Adrenal gland (tissue), 12 donors: ENCODE results near the gene YWHAQ. TPM values are rescaled to one million over a fixed set of nuclear protein-coding genes. Genes with fewer than 3 reads are reported as not detected.

Source experiments
- DNase-seq, 7 donors: peaks; one replicate each; pipeline ENCODE4 v3.0.0-alpha.2; 2019 to 2020
- H3K27ac ChIP-seq, 5 donors: fragments of 200-600 bp; sonication (generic) in 4 of 5; 1 replicate in 3 of 5; 2 replicates in 2 of 5; pipeline versions ENCODE4 v1.5.1 to v1.8.0; 2016 to 2020; ENCODE audit warnings: mild to moderate bottlenecking in 1 of 5
- H3K27me3 ChIP-seq: fragments of 200-600 bp; 2 replicates; pipeline ENCODE4 v1.8.0; 2021
- H3K36me3 ChIP-seq, 2 donors: fragments of 200-600 bp; replicated peaks in 1 of 2; 1 replicate in 1 of 2; 2 replicates in 1 of 2; pipeline versions ENCODE4 v1.5.1 to v1.8.0; 2018 to 2022
- H3K4me1 ChIP-seq, 2 donors: fragments of 200-600 bp; replicated peaks in 1 of 2; 1 replicate in 1 of 2; 2 replicates in 1 of 2; pipeline versions ENCODE4 v1.5.1 to v1.8.0; 2018 to 2021
- H3K4me3 ChIP-seq, 4 donors: fragments of 200-600 bp; sonication (generic) in 3 of 4; one replicate each; pipeline ENCODE4 v1.5.1; 2016 to 2018
- H3K9me3 ChIP-seq, 3 donors: fragments of 200-600 bp; sonication (generic) in 1 of 3; replicated peaks in 1 of 3; 1 replicate in 2 of 3; 2 replicates in 1 of 3; pipeline versions ENCODE4 v1.5.1 to v1.8.0; 2016 to 2021
- CTCF ChIP-seq, 6 experiments: fragments of 450-650 bp in 4 of 6; fragments of 200-600 bp in 2 of 6; sonication (generic) in 1 of 6; IDR thresholded peaks; 1 replicate in 5 of 6; 2 replicates in 1 of 6; pipeline versions ENCODE4 v1.5.1 to v1.8.0; 2016 to 2021; ENCODE audit warnings: antibody characterized with exemption in 6 of 6, mild to moderate bottlenecking in 2 of 6, moderate library complexity in 1 of 6
- POLR2A ChIP-seq, 2 donors: fragments of 450-650 bp; IDR thresholded peaks; one replicate each; pipeline ENCODE4 v1.6.1; 2017; ENCODE audit warnings: antibody characterized with exemption in 2 of 2, mild to moderate bottlenecking in 2 of 2, moderate library complexity in 1 of 2
- WGBS, 4 donors: extraction: QIAGEN DNeasy Blood & Tissue Kit in 2 of 4; methylation state at CpG; one replicate each; pipeline versions ENCODE4 v1.1.5 to v1.1.7; 2013 to 2017; 5-methylcytosine and 5-hydroxymethylcytosine counted together
- intact Hi-C, 2 donors: fragments of 100-400 bp; cut with DNase I; formaldehyde crosslinking; loops; one replicate each; pipeline versions ENCODE4 v1.14.1 to v1.15.0; 2022 to 2023
- polyA plus RNA-seq, 3 donors: library from polyadenylated mRNA; stranded (reverse); fragments of 200-250 nt in 2 of 3; fragments of 350-450 nt in 1 of 3; fragmentation: Illumina TruSeq in 1 of 3; extraction: RNeasy Lipid Tissue Mini Kit (QIAGEN cat#74804) in 1 of 3; gene quantifications; one replicate each; pipeline ENCODE4 v1.2.3, GENCODE V29; 2013 to 2014
- total RNA-seq, 9 donors: library from RNA; depleted of rRNA in 4 of 9; stranded (reverse); fragments of >200 nt in 4 of 9; fragments of 120-200 nt in 1 of 9; fragmentation: NEBNext Ultra II Directional in 1 of 9; extraction: Animal tissue kit (Norgen Biotek cat#: 25700) in 1 of 9; gene quantifications; one replicate each; pipeline versions ENCODE4 v1.1.0 to v1.2.4, GENCODE V29; 2013 to 2023
- donor health status: healthy with polysubstance abuse.
- donor health status: Bipolar disorder and iron deficiency.
- donor health status: DM: yes; HTN: yes; CAD: no.
- donor health status: DM: no; HTN: no; CAD: no.
- donor health status: DM: no; HTN: no; CAD: no.
- donor health status: DM: yes; HTN: yes; CAD: no.

Gene YWHAQ
- total and polyA plus RNA-seq, 12 donors: 74.1 to 477 (median 241) TPM

GRCh38 chr2:9578467-9579235 is 52.1 kb downstream of the YWHAQ start:
- no peak overlapping the region for H3K4me3 ChIP-seq
- intact Hi-C loops: loop anchor here in 1 of 2 donors (10.0 kb wide), 1 partner anchor 46 kb away; no protein-coding TSS in a partner anchor
- H3K27me3 ChIP-seq: no peaks in the 10 kb centered on the region
- DNase-seq: peak in 3 of 7 donors; percentile 17 to 48 (median 28)
- H3K4me1 ChIP-seq: peaks cover 0 to 14% of the 10 kb centered on the region in 2 donors
- H3K27ac ChIP-seq: no peak overlapping the region
- no peaks in the 10 kb centered on the region for H3K36me3 ChIP-seq
- 67 to 82% (median 75%) methylated on average over 7 to 9 of the region's 9 CpGs for WGBS, 4 donors
- H3K9me3 ChIP-seq: no peaks in the 10 kb centered on the region
- TF ChIP-seq CTCF (IDR thresholded peaks at IDR 0.05) (no peak), POLR2A (IDR thresholded peaks at IDR 0.05) (no peak)

GRCh38 chr2:9574331-9574730 is 56.5 kb downstream of the YWHAQ start:
- no peak for DNase-seq
- H3K27ac ChIP-seq: peak overlapping the region; percentile 28 to 53 (median 37)
- H3K4me1 ChIP-seq: peaks cover 0 to 14% of the 10 kb centered on the region in 2 donors
- 27 to 43% (median 33%) methylated on average over 2 of the region's 2 CpGs for WGBS, 4 donors
- no peaks in the 10 kb centered on the region for H3K36me3 ChIP-seq
- TF ChIP-seq CTCF (IDR thresholded peaks at IDR 0.05) (no peak), POLR2A (IDR thresholded peaks at IDR 0.05) (no peak)
- H3K4me3 ChIP-seq: no peak overlapping the region
- H3K27me3 ChIP-seq: no peaks in the 10 kb centered on the region
- intact Hi-C loops: loop anchor here in 1 of 2 donors (10.0 kb wide), 1 partner anchor 50 kb away; no protein-coding TSS in a partner anchor
- no peaks in the 10 kb centered on the region for H3K9me3 ChIP-seq

GRCh38 chr2:9573840-9574239 is 57.0 kb downstream of the YWHAQ start:
- Histone ChIP-seq H3K27ac (peak overlapping the region in 3 of 5 donors; percentile 28 to 53 (median 40)), H3K4me3 (no peak overlapping the region), H3K9me3 (no peaks in the 10 kb centered on the region), H3K36me3 (no peaks in the 10 kb centered on the region), H3K27me3 (no peaks in the 10 kb centered on the region), H3K4me1 (peaks cover 0 to 14% of the 10 kb centered on the region in 2 donors)
- TF ChIP-seq CTCF (IDR thresholded peaks at IDR 0.05) (peak in 1 of 6 experiments; percentile 19), POLR2A (IDR thresholded peaks at IDR 0.05) (no peak)
- intact Hi-C loops: loop anchor here in 1 of 2 donors (10.0 kb wide), 1 partner anchor 51 kb away; no protein-coding TSS in a partner anchor
- no peak for DNase-seq
- 72 to 83% (median 78%) methylated on average over 4 of the region's 4 CpGs for WGBS, 4 donors

GRCh38 chr2:9573013-9573720 is 57.6 kb downstream of the YWHAQ start:
- TF ChIP-seq CTCF (IDR thresholded peaks at IDR 0.05) (no peak), POLR2A (IDR thresholded peaks at IDR 0.05) (no peak)
- DNase-seq: no peak
- Histone ChIP-seq H3K36me3 (no peaks in the 10 kb centered on the region), H3K27ac (no peak overlapping the region), H3K27me3 (no peaks in the 10 kb centered on the region), H3K9me3 (no peaks in the 10 kb centered on the region), H3K4me1 (peaks cover 0 to 14% of the 10 kb centered on the region in 2 donors), H3K4me3 (no peak overlapping the region)
- 82 to 97% (median 91%) methylated on average over 1 of the region's 1 CpG for WGBS, 4 donors
- intact Hi-C loops: loop anchor here in 1 of 2 donors (10.0 kb wide), 1 partner anchor 52 kb away; no protein-coding TSS in a partner anchor
